GM18870 (cell line): ENCODE measurements around the gene JKAMP.
A peak's percentile ranks its signal among the peaks of the same experiment; 100 is the strongest.
"Not testable (repeated sequence)": the region's sequence is repeated elsewhere in the genome, so short reads cannot be mapped to it uniquely, and the experiment has no call there.

Source experiments
- ATAC-seq: cut with Tn5 transposase; IDR thresholded peaks from one replicate; pipeline ENCODE4 v1.9.1; 2021; ENCODE audit warnings: moderate library complexity; ENCODE audit not compliant: unreplicated experiment

Gene JKAMP

GRCh38 chr14:59483819-59484638 is at the start of gene JKAMP, which contains the start of gene L3HYPDH:
Gene JKAMP (plus strand): TSS chr14:59484517. CDS start chr14:59484590, 73 bp downstream.
Gene L3HYPDH (minus strand): TSS chr14:59484408. CDS start chr14:59484316, 92 bp downstream.
- ATAC-seq, result peak; percentile 77

- no peak for ATAC-seq
Measured at GRCh38 chr14:59435101-59435500, 49.2 kb upstream of the JKAMP start.

DNA sequence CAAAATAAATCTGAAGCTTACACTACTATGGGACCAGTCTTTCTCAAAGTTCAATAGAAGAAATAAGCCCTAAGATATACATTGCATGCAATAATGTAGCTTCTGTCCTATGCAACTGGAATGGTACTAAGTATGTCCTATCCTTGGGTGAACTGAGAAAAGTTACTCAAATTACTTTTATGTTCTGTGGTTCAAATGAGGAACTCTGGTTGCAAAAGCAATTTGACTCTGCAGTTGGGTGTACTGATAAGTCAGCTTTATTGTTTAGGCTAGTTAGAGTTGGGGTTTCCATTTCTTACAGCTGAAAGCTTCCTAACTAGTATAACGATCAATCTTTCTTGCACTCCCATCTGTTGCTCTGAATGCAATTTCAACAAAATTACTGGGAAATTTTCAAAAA is 48.3 kb upstream of the JKAMP start:
- ATAC-seq, result no peak

GRCh38 chr14:59438195-59438647 is 46.1 kb upstream of the JKAMP start:
- no peak for ATAC-seq

- no peak for ATAC-seq
Measured at GRCh38 chr14:59439256-59439965, 44.9 kb upstream of the JKAMP start.

DNA sequence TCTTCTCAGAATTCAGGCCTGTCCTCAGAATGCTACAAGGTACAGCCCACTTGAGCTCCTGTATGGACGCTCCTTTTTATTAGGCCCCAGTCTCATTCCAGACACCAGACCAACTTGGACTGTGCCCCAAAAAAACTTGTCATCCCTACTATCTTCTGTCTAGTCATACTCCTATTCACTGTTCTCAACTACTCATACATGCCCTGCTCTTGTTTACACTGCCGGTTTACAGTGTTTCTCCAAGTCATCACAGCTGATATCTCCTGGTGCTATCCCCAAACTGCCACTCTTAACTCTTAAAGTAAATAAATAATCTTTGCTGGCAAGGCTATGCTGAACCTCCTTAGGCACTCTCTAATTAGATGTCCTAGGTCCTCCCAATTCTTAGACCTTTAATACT is 35.6 kb upstream of the JKAMP start:
- not testable (repeated sequence) for ATAC-seq

DNA sequence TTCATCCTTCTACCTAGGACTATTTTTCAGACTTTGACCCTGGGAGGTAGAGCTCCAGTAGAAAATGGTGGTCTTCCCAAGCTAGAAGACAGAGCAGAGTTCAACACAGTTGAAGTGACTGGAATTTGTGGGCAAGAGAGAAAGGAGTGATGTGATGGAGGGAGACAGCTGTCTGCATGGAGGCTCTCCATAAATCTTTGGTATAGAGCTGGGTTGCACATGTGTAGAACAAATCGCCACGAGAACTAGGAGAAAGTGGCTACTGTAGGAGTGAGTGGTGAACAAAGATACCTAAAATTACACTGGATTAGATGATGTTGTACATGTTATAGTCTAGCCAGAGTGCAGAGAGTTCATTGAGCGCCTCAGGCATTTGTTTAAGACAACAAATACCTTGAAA is 33.6 kb upstream of the JKAMP start:
- no peak for ATAC-seq

- ATAC-seq, result no peak
Measured at GRCh38 chr14:59451849-59452248, 32.5 kb upstream of the JKAMP start.

DNA sequence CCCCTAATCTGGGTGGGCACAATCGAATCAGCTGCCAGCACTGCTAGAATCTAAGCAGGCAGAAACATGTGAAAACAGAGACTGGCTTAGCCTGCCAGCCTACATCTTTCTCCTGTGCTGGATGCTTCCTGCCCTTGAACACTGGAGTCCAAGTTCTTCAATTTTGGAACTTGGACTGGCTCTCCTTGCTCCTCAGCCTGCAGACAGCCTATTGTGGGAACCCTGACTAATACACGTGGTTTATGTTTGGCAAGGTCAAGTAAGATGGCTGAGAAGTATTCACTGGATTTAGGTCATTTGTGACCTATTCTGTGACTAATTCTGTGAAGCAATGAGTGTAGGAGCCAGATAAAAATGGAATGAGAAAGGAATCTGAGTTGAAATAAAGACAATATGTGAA is 30.2 kb upstream of the JKAMP start:
- no peak for ATAC-seq

DNA sequence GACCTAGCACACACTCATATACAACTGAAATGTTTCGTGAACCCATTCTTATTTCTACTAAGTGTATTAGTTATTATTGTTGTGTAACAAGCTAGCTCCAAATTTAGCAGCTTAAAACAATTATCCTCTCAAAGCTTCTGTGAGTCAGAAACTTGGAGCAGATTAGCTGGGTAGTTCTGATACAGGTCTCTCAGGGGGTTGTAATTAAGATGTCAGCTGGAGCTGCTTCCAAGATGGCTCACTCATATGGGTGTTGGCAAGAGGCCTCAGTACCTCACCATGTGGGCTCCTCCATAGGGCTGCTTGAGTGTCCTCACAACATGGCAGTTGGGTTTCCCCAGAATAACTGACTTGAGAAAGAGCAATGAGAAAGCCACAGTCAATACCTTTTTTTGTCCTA is 28.9 kb upstream of the JKAMP start:
- no peak for ATAC-seq

DNA sequence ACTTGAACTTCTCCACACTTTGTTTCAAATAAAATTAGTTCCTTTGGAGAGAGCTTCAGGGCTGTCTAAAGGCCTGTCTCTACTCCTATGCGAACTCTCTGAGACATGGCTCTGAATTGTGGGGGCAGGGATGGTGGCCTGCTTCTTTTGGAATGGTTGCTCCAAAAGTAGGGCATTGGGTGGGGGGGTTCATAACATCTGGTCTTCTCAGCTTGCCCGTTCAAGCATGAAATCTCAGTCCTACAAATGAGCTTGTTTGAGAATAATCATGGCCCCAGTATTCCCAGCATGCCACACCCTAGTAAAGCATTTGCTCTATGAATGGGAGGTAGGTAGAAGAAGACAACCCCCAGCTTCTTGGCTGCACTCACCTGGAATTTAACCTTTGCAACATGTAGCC is 25.8 kb upstream of the JKAMP start:
- ATAC-seq, result no peak

GRCh38 chr14:59460378-59460777 is 23.9 kb upstream of the JKAMP start:
- ATAC-seq, result no peak

DNA sequence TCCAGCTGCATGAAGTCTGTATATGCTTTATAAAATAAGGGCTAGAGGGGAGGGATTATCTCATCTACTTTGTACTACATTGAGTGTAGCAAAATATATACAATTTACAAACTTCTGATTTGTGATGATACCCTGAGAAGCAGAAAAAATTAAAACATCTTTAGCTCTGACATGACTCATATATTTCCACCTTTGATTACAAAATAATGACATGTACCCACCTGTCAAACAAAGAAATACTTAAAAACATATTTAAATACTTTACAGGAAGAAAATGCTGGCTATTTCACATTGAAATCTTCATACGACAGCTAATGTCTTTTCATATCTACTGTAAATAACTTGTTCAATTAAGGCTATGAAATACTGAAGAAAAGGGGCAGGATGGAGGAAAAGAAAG is 22.4 kb upstream of the JKAMP start:
- no peak for ATAC-seq

DNA sequence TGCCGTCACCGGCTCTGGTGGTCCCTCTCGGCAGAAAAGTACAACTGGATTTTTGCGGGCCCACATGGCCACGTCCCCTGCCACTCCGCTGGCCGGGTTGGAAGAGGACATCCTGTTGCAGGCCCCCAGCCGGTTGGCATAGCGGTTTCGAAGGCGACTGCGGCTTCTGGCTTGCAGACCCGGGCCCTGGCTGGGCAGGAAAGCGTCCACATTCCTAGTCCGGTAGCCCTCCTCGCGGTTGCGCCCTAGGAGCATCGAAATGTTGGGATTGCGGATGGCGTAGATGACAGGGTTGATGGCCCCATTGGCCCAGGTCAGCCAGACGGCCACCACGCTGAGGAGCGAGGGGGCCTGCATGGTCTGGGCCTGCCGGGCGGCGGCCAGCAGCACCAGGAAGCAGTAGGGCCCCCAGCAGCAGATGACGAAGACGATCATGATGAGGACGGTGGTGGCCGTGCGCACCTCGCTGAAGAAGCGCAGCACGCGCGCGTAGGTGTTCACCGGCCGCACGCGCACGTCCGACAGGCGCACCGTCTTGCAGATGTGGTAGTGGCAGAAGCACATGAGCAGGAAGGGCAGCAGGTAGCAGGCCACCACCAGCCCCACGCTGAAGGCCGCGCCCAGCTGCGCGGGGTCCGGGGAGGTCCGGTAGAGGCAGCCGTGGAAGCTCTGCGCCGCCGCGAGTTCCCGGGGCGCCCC is 20.4 kb upstream of the JKAMP start:
- ATAC-seq, result peak; percentile 31

DNA sequence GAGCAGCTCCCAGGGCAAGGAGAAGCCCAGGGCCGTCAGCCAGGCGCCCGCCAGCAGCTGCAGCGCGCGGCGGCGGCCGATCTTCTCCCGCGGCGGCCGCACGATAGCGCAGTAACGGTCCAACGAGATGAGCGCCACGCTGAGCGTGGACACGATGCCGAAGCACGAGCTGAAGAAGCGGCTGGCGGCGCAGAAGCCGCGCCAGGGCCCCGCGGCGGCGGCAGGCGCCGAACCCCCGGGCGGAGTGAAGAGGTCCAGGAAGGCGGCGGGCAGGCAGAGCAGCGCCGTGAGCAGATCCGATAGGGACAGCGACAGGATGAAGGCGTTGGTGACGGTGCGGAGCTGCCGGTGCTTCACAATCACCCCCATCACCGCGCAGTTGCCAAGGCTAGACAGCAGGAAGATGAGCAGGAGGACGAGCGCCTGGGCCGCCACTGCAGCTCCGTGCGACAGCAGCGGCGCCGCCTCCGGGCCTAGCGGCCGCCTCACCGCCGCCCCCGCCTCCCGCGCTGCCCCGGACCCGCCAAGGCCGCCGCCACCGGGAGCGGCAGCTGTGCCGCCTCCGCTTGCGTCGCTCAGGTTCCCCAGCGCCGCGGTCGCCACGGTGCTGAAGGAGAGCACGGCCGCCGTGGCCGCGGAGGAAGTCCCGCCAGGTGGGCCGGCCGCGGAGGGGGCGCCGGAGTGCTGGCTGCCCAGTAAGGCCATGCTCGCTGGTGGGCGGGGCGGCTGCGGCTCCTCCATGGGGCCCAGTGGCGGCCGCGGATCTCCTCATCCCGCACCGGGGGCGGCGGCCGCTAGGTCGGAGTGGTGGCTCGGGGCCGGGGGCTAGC is 19.6 kb upstream of the JKAMP start:
- ATAC-seq, result peak; percentile 44

- ATAC-seq, result no peak
Measured at GRCh38 chr14:59465316-59466135, 18.8 kb upstream of the JKAMP start, which contains the start of gene GPR135. Gene GPR135 (minus strand): TSS chr14:59465380. CDS start chr14:59465226, 154 bp downstream.

- no peak for ATAC-seq
Measured at GRCh38 chr14:59474172-59474571, 10.1 kb upstream of the JKAMP start.

GRCh38 chr14:59475709-59476108 is 8.6 kb upstream of the JKAMP start:
- no peak for ATAC-seq

- ATAC-seq, result no peak
Measured at GRCh38 chr14:59478540-59478939, 5.8 kb upstream of the JKAMP start.

DNA sequence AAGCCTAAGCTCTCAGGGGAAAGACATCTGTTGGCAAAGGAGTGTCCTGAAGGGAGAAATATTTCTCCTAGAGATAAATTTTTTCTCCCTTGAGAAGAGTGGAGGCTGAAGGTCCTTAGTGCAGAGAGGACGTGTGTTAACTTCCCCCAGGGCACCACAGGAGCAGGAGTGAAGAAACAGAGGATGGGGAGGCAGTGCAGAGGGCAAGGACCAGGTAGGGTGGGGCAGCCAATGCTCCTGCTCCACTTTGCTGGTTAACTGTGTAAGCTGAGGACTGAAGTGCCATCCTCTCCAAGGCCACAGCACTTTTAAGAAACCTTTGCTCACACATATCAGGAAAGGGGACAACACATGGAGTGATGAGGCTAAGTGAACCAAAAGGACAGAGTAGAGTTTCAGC is 4.2 kb upstream of the JKAMP start:
- ATAC-seq, result no peak
